ENCODE measurements around the gene IGF2. TPM values are rescaled to one million over a fixed set of nuclear protein-coding genes. Genes with fewer than 3 reads are reported as not detected.

IGF2 gene
- total and polyA plus RNA-seq, 3 donors from 2014 or later, result 52.3 to 104 (median 69.8) TPM

DNA sequence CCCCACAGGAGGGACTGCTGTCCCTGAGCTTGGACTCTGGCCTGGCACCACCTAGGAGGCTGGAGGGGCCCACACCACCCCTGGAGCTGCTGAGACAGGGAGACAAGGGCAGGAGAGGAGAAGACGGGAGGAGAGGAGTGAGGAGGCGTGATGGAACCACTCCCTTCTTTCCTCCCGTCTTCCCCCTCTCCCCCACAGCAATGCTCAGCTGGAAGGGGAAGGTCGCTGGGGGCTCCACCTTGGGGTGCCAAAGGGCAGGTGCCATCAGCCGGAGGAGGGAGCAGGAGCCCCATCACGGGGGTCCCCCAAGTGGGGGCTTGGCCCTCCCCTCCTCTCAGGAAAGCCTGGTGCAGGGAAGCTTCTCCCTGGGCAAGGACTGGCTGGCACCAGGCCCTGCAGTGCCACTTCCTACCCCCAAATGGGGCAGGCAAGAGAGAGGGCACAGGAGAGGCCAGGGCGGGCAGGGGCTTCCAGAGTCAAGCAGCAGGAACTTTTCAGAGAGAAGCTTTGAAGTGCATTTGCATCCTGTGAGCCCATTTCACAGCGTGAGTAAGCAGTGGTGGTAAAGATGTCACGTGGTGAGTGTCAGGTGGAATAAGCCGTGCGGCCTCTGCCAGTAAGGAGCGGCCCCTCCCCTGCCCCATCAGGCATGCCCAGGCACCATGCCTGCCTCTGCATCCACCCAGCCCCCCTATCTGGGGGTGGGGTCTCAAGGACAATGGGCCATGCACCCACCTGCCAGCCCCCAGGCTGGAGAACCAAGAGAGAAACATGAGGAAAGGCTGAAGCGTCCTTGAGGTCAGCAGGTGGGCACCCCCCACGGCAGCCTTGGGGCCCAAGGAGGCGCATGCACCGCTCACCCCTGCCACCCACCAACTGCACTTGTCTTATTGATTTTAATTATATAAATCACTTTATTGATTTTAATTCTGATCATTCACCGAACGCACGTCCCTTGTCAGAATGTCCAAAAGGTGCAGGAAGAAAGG lies 4.9 kb downstream of the IGF2 start:
- WGBS, 2 donors, result 67 to 76% methylated on average over 18 to 19 of the region's 19 CpGs
- Histone ChIP-seq H3K36me3 (ENCODE audit: low read depth, missing control alignments) (no peaks in the 10 kb centered on the region), H3K27ac (no peak overlapping the region), H3K4me3 (no peak overlapping the region), H3K27me3 (no peaks in the 10 kb centered on the region), H3K4me1 (peaks cover 6% of the 10 kb centered on the region), H3K9me3 (no peaks in the 10 kb centered on the region)
- no peak for TF ChIP-seq POLR2A (IDR thresholded peaks at IDR 0.05)
- intact Hi-C loops (cut with DNase I; ENCODE audit: low total_unique reads), result no loop called here
- DNase-seq, result no peak

- H3K27me3 ChIP-seq, result no peaks in the 10 kb centered on the region
- DNase-seq, result no peak
- peaks cover 6% of the 10 kb centered on the region for H3K4me1 ChIP-seq
- no peak overlapping the region for H3K4me3 ChIP-seq
- no peaks in the 10 kb centered on the region for H3K9me3 ChIP-seq
- H3K36me3 ChIP-seq (ENCODE audit: low read depth, missing control alignments), result no peaks in the 10 kb centered on the region
- H3K27ac ChIP-seq, result no peak overlapping the region
- intact Hi-C loops (cut with DNase I; ENCODE audit: low total_unique reads), result no loop called here
- 54 to 58% methylated on average over 12 to 32 of the region's 33 CpGs for WGBS, 2 donors
- no peak for TF ChIP-seq POLR2A (IDR thresholded peaks at IDR 0.05)
- TF ChIP-seq, protein P1, sequence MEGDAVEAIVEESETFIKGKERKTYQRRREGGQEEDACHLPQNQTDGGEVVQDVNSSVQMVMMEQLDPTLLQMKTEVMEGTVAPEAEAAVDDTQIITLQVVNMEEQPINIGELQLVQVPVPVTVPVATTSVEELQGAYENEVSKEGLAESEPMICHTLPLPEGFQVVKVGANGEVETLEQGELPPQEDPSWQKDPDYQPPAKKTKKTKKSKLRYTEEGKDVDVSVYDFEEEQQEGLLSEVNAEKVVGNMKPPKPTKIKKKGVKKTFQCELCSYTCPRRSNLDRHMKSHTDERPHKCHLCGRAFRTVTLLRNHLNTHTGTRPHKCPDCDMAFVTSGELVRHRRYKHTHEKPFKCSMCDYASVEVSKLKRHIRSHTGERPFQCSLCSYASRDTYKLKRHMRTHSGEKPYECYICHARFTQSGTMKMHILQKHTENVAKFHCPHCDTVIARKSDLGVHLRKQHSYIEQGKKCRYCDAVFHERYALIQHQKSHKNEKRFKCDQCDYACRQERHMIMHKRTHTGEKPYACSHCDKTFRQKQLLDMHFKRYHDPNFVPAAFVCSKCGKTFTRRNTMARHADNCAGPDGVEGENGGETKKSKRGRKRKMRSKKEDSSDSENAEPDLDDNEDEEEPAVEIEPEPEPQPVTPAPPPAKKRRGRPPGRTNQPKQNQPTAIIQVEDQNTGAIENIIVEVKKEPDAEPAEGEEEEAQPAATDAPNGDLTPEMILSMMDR (IDR thresholded peaks at IDR 0.05), result no peak
Observed at GRCh38 chr11:2133241-2134021, 5.8 kb downstream of the IGF2 start.

- Histone ChIP-seq H3K4me3 (no peak overlapping the region), H3K27me3 (no peaks in the 10 kb centered on the region), H3K9me3 (no peaks in the 10 kb centered on the region), H3K36me3 (ENCODE audit: low read depth, missing control alignments) (no peaks in the 10 kb centered on the region), H3K4me1 (peaks cover 6% of the 10 kb centered on the region), H3K27ac (no peak overlapping the region)
- intact Hi-C loops (cut with DNase I; ENCODE audit: low total_unique reads), result no loop called here
- TF ChIP-seq POLR2A (IDR thresholded peaks at IDR 0.05), result no peak
- TF ChIP-seq, protein P1 (IDR thresholded peaks at IDR 0.05), result no peak
- WGBS, 2 donors, result 59 to 75% methylated on average over 12 to 23 of the region's 24 CpGs
- no peak for DNase-seq
Observed at GRCh38 chr11:2132874-2133240, 6.3 kb downstream of the IGF2 start.

DNA sequence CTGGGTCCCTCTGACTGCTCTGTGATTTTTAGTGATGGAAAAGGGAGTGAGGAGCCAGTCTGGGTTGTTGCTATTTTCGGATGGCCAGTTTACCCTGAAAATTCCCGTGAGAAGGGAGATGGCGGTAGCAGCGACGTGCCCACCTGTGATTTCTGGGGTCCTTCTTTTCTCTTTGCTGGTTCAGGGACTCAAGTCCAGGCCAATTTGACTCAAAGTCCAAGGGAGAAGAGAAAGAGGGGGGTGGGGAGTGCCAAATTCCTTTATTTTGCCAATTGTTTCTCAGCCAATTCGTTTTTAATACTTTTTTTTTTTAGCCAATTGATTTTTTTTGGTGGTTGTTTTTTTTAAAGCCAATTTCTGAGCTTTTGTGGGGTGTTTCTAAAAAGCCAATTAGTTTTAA lies 6.9 kb downstream of the IGF2 start:
- H3K27ac ChIP-seq, result no peak overlapping the region
- H3K4me3 ChIP-seq, result no peak overlapping the region
- no peak for DNase-seq
- no peaks in the 10 kb centered on the region for H3K9me3 ChIP-seq
- WGBS, 2 donors, result 67 to 75% methylated on average over 6 of the region's 6 CpGs
- H3K36me3 ChIP-seq (ENCODE audit: low read depth, missing control alignments), result no peaks in the 10 kb centered on the region
- no peaks in the 10 kb centered on the region for H3K27me3 ChIP-seq
- intact Hi-C loops (cut with DNase I; ENCODE audit: low total_unique reads), result no loop called here
- TF ChIP-seq, protein P1 (IDR thresholded peaks at IDR 0.05), result no peak
- TF ChIP-seq POLR2A (IDR thresholded peaks at IDR 0.05), result no peak
- H3K4me1 ChIP-seq, result no peaks in the 10 kb centered on the region

Measured in testis (tissue), 3 donors.